Mammary epithelial cell (primary cell): ENCODE results near the gene AUTS2.

Source experiments
- EZH2 ChIP-seq: IDR thresholded peaks from 2 replicates; pipeline ENCODE4 v1.6.1; 2012; ENCODE audit warnings: low read length, inconsistent platforms, borderline replicate concordance
- TF ChIP-seq, protein P1 (sequence below), 2 donors: IDR thresholded peaks in 1 of 2; conservative IDR thresholded peaks in 1 of 2; 2 replicates each; pipeline ENCODE4 v1.5.1; 2011 to 2012; ENCODE audit warnings: inconsistent platforms in 2 of 2, low read length in 2 of 2, mild to moderate bottlenecking in 2 of 2, control low read depth in 1 of 2, low read depth in 1 of 2; ENCODE audit not compliant: insufficient read depth in 1 of 2; ENCODE audit errors: extremely low read depth in 1 of 2

DNA sequence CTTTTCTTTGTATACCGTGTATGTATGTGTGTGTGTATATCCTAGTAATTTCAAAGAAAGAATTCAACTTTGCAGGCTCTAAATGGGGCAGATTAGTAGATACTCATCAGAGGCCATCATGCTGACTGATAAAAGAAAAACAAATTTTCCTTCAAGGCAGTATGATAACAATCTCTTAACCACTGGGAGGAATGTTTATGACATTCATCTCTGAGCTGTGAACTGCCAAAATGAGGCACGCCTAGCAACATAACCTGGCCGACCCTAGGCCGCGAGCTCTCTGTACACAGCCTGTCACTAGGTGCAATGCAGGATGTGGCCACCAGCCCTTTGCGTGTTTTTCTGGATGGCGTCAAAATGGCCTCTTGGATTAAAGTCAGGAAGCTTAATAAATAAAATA lies 1190.0 kb downstream of the AUTS2 start:
- TF ChIP-seq, protein P1, sequence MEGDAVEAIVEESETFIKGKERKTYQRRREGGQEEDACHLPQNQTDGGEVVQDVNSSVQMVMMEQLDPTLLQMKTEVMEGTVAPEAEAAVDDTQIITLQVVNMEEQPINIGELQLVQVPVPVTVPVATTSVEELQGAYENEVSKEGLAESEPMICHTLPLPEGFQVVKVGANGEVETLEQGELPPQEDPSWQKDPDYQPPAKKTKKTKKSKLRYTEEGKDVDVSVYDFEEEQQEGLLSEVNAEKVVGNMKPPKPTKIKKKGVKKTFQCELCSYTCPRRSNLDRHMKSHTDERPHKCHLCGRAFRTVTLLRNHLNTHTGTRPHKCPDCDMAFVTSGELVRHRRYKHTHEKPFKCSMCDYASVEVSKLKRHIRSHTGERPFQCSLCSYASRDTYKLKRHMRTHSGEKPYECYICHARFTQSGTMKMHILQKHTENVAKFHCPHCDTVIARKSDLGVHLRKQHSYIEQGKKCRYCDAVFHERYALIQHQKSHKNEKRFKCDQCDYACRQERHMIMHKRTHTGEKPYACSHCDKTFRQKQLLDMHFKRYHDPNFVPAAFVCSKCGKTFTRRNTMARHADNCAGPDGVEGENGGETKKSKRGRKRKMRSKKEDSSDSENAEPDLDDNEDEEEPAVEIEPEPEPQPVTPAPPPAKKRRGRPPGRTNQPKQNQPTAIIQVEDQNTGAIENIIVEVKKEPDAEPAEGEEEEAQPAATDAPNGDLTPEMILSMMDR (conservative IDR thresholded peaks at IDR 0.05 in 1 of 2, IDR thresholded peaks at IDR 0.05 in 1 of 2; ENCODE audit: extremely low read depth in 1 of 2, insufficient read depth in 1 of 2, low read depth in 1 of 2, low read length in 2 of 2), result no peak
- no peak for TF ChIP-seq EZH2
